ENCODE measurements around the gene ADTRP.
"Not testable (repeated sequence)": the region's sequence is repeated elsewhere in the genome, so short reads cannot be mapped to it uniquely, and the experiment has no call there.

The ADTRP gene

DNA sequence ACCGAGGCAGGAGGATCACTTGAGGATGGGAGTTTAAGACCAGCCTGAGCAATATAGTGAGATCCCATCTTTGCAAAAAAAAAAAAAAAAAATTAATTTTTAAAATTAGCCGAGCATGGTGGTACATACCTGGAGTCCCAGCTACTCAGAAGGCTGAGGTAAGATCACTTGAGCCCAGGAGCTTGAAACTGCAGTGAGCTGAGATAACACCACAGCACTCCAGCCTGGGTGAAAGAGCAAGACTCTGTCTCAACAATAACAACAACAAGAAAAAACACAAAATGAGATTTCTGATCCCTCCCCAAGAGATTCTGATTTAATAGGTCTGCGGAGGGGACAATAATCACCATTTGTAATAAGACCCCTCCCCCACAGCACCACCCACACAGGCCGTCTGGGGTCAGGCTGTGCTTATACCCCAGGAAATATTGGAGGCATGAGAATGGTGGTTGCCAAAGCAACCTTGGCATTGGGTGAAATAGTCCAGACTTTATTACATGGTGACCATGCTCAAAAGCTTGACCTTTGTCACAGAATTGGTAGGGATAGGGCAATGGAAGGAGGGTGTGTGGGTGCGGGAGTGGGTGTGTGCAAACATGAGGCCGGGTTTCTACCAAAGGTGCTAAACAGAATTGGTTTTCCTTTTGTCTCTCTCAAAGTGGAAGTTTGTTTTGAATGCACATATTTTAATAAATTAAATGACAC lies 24.4 kb upstream of the ADTRP start:
- DNase-seq = no peak

GRCh38 chr6:11800531-11800930 lies 21.9 kb upstream of the ADTRP start:
- not testable (repeated sequence) for DNase-seq

DNA sequence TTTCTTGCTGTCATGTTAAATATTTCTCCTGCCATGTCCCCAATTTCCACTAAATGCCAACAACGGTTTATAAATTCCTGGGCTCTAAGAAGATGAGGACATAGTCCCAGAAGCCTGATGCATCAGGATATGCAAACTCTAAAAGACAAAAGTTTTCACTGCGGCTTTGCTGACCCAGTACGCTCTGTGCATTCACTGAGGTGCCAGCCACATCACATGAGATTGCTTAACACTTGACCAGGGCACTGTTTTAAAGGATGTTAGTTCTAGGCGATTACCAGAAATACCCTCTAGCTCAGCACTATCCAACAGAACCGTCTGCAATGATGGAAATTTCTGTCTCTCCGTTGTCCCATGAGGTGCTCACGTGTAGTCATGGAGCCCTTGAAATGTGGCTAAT lies 19.9 kb upstream of the ADTRP start:
- DNase-seq = no peak

DNA sequence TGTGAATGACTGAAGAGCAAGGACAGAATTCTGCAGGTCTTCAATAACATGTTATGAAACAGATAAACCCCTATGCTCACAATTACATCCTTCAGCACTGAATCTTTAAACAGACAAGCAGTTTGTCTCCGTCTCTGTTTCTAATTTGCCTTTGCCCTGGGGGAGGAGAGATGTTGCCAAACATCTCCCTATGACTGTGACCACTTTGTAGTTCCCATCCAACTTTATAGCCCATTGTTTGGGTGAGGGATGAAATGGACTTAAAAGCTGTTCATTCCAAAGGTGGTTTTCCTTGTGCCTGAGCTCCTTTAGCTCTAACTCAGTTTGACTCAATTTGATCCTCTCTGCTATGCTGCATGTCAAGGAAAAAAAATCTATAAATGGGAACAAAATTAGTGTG lies 19.5 kb upstream of the ADTRP start:
- DNase-seq = no peak

DNA sequence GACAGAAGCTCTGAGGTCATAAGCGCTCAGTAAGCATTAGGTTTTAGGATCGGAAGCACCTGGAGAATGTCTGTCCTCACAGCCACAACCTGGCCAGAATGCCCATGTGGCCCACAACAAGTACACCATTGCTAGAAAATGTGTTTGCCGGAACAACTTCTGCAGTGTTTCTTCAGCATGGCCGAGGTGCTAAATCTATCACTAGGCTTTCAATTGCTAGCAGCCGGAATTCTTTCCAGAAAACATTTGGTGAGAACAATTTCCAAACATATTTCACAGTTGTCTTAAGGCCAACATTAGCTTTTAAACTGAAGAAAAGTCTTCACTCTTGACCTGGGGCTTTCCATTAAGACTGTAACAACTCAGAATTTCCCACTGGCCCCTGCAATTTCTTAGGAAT lies 18.2 kb upstream of the ADTRP start:
- no peak for DNase-seq

- DNase-seq = no peak
These were observed 16.8 kb upstream of the ADTRP start for GRCh38 chr6:11795403-11795802.

GRCh38 chr6:11793277-11793676 lies 14.7 kb upstream of the ADTRP start:
- no peak for DNase-seq

DNA sequence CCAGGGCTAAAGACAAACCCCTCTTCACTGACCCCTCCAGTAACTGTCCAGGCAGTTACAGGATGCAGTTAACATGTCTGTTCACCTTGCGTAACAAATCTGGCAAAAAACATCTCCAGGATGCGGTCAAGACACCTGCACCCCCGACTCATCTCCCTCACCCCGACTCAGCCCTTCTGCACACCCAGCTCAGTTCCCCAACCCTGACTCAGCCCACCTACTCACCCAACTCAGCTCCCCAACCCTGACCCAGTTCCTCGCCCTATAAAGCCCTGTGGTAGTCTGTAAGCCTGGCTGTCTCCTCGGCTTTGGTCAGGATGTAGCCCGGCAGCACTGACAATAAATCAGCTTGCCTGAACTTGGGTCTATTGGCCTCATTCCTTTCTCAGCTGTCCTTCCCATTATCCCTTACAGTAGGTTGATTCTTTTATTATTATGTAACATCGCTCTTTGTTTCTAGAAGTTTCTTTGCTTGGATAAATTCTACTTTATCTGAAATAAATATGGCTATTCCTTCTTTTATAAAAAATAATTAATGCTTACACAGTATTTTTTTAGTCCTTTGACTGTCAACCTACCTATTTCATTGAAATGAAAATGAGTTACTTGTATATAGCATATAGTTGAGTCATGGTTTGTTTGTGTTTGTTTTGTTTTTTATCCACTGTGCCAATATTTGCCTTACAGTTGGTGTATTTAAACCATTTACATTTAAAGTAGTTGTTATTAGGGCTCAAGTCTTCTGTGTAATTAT lies 12.9 kb upstream of the ADTRP start:
- DNase-seq = no peak

DNA sequence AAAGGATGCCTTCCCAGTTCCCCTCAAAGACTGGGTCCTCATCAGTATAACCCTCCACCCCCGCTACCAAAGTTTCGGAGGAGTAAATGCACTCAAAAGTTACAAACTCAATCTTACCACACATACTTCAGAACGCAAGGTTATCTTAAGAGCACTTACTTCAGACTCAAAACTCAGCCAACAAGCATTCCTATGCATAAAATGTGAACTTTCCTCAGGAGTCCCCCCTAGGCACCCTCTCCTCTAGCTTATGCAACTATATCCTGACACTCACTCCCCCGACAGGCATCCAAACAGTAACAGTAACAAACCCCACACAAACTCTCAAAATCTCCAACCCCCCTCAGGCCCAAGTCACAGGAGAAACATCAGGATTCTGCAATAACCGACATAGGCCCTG lies 11.1 kb upstream of the ADTRP start:
- no peak for DNase-seq

DNA sequence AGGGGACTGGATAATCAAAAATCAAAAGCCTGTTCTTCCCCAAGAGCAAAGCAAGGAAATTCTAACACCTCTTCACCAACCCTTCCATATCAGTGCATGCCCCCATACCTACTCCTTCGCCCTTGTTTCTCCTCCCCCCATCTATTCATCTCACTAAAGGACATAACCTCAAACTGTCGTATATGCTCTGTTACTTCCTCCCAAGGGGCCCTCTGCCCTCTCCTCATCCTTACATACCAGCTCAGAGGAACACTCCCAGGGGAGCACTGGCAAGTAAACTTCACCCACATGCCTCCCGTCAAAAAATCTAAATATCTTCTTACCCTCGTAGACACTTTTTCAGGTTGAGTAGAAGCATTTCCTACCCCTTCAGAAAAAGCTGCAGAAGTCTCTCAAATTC lies 9.4 kb upstream of the ADTRP start:
- DNase-seq = no peak

DNA sequence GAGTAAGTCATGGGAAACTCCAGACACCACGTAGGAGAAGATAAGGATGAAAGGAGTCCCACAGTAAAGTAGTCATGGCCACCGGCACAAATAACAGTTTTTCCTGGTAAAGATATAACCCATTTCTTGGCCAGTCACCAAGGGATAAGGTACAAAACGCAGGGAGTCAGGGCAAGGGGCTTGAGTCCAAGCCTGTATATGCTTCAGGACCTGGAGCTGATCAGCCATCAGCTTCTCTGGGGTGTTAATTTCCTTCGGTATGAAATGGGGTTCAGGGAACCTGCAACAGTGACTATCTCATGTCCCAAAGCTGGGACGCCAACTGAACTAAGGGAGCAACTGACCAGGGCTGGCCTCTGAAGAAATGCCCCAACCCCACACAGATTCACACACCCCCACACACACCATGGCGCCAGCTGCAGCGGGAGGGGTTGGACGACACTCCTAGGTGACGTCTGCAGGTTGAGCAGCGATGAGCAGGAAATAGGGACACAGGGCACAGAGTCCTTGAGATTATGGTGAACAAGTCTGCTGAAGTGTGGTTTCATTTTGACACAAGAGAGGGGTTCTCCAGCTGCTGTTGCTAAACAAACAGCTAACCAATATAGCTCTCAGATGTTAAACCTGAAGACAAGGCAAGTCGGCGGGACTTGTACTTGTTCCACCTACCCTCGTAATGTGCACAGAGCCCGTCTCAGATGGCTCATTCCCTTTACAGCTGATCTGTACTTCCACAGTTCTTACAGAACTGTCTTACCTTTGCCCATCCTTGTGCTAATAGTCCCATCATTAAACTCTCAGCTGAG lies 7.4 kb upstream of the ADTRP start:
- no peak for DNase-seq

- DNase-seq = no peak
These were observed 6.8 kb upstream of the ADTRP start for GRCh38 chr6:11785415-11785773.

GRCh38 chr6:11784341-11784740 lies 5.7 kb upstream of the ADTRP start:
- DNase-seq = no peak

- no peak for DNase-seq
These were observed 5.0 kb upstream of the ADTRP start for GRCh38 chr6:11783524-11784064.

DNA sequence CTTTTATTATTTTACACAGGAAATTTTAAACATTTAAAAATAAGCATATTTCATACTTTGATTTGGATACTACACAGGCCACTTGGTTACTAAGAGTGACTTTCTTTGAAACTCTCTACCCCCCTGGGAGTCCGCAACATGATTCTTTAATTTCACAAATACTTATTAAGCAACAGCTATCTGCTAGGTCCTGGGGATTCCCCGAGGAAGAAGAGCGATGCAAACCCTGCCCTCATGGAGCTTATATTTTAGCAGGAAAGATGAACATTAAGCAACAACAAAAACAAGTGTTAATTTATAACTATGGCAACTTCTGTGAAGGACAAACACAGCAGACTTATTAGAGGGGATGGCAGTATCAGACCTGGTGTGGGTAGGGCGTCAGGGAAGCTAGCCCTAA lies 3.9 kb upstream of the ADTRP start:
- no peak for DNase-seq

GRCh38 chr6:11780097-11780428 lies 1.5 kb upstream of the ADTRP start:
- no peak for DNase-seq

DNA sequence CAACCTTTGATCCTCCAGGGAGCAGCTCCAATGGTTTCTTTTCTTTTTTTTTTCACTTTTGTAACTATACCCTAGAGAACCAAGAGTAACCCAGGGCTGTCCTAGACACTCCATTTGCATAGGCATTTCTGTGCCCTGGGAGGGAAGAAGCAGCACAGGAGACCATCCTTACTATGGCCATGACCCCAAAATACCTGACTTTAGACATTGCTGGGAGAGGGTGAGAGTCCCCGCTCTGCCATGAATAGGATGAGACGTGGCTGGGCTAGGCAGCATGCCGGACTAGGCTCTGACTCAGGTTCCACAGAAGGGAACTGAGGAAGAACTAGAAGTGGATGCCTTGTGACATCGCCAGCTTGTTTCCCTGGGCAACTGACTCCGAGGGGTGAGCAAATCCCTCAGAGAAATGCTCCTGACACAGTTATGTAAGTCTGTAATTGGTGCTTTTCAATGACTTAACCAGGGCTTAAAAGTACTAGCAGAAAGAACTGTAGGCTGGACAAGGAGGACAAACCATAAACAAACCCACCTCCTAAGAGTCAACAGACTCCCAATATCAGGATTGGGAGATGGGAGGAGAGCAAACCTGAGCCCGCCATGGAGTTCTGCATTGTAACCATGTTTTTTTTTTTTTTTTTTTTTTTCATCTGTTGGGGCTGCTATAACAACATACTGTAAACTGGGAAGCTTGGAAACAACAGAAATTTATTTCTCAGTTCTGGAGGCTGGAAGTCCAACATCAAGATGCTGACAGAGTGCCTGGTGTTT lies 910 bp upstream of the ADTRP start:
- no peak for DNase-seq

- DNase-seq = no peak
These were observed 567 bp downstream of the ADTRP start for GRCh38 chr6:11778036-11778435.

GRCh38 chr6:11775791-11776409 lies 2.7 kb downstream of the ADTRP start:
- no peak for DNase-seq

DNA sequence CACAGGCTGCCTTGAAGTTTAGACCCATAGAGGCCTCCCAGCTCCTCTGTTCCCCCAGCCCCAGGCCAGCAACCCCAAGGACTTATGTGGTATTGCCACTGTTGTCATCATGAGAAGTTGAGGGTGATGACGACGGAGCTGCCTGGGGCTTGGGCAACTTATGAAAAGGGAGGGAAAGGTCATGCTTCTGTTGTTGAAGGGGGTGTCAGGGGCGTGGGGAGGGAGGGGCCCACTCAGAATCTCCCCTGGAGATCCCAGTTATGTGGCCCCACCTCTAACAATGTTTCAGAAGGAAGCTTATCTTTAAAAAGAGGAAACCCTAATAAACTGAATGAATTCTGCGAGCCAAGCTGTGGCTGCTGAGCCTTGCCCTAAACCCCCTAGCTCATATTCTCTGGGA lies 4.2 kb downstream of the ADTRP start:
- no peak for DNase-seq

DNA sequence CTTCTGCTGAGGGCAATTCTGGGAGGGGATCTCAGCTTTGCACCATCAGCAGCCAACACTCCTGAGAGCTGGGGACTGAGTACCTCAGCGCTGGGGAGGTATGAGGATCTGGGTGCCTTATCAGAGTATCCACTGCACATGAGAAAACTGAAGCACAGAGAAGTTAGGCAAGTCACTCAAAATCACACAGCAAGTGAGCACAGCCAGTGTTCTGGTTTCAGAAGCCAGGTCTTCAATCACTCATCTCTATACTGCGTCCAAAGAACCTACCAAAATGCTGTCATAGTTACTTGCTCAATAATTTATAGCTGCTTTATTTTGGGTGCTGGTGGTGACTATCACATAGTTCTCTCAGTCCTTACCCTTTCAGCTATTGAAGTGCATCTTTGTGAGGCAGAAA lies 5.0 kb downstream of the ADTRP start:
- no peak for DNase-seq

DNA sequence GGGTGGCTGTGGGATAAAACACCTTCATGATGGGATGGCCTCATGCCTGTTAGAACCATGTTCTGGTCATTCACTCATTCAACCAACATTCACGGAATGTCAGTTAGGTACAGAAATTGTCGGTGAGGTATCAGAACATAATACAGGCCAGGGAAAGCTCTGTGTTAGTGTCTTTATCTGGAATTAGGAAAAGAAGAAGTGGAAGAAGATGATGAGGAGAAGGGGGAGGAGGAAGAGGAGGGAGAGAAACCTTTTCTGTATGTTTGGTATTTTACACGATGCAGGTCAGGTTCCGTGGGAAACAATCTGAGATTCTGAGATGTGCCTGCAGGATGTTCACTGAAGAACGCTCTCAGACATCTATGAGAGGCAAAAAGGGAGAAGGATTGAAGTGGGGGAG lies 5.6 kb downstream of the ADTRP start:
- DNase-seq = no peak

Measured in NCI-H1930 (cell line).